GM06990 (cell line): ENCODE results near the gene DNAH10.

Experiments used
- DNase-seq: peaks from one replicate; pipeline ENCODE4 v3.0.0-alpha.2; 2011; ENCODE audit not compliant: insufficient read length; ENCODE audit errors: extremely low read depth
- H3K27me3 ChIP-seq: replicated peaks from 2 replicates; pipeline ENCODE4 v1.6.0; 2011; ENCODE audit warnings: low read length; ENCODE audit not compliant: control insufficient read depth, insufficient read depth
- H3K36me3 ChIP-seq: 2 replicates; pipeline ENCODE4 v1.5.1; 2011; ENCODE audit warnings: low read length; ENCODE audit not compliant: control insufficient read depth, insufficient read depth
- H3K4me3 ChIP-seq: replicated peaks from 2 replicates; pipeline ENCODE4 v1.5.1; 2011; ENCODE audit warnings: low read depth, mild to moderate bottlenecking, control low read depth, low read length
- CTCF ChIP-seq: IDR thresholded peaks from 2 replicates; pipeline ENCODE4 v1.5.1; 2011; ENCODE audit warnings: low read length, control low read depth, mild to moderate bottlenecking, inconsistent platforms; ENCODE audit not compliant: insufficient read depth, poor library complexity, severe bottlenecking

The DNAH10 gene

GRCh38 chr12:123941624-123942237 is 179.6 kb downstream of the DNAH10 start:
- no peak for TF ChIP-seq CTCF
- Histone ChIP-seq H3K36me3 (no peaks in the 10 kb centered on the region), H3K27me3 (no peaks in the 10 kb centered on the region), H3K4me3 (no peak overlapping the region)
- no peak for DNase-seq

GRCh38 chr12:123942238-123942653 is 180.1 kb downstream of the DNAH10 start:
- no peak for TF ChIP-seq CTCF
- Histone ChIP-seq H3K27me3 (no peaks in the 10 kb centered on the region), H3K36me3 (no peaks in the 10 kb centered on the region), H3K4me3 (no peak overlapping the region)
- no peak for DNase-seq

GRCh38 chr12:123942911-123943648 is 181.0 kb downstream of the DNAH10 start:
- H3K36me3 ChIP-seq = no peaks in the 10 kb centered on the region
- DNase-seq = no peak
- TF ChIP-seq CTCF = no peak
- no peaks in the 10 kb centered on the region for H3K27me3 ChIP-seq
- no peak overlapping the region for H3K4me3 ChIP-seq

- H3K4me3 ChIP-seq = no peak overlapping the region
- no peaks in the 10 kb centered on the region for H3K36me3 ChIP-seq
- no peak for TF ChIP-seq CTCF
- H3K27me3 ChIP-seq = no peaks in the 10 kb centered on the region
- no peak for DNase-seq
Observed at GRCh38 chr12:123943816-123944215, 181.7 kb downstream of the DNAH10 start.

- H3K36me3 ChIP-seq = no peaks in the 10 kb centered on the region
Observed at GRCh38 chr12:123944696-123945095, 182.6 kb downstream of the DNAH10 start.

More at GRCh38 chr12:123944696-123945095, 182.6 kb downstream of the DNAH10 start:
- no peak for DNase-seq
- TF ChIP-seq CTCF = no peak
- no peaks in the 10 kb centered on the region for H3K27me3 ChIP-seq
- H3K4me3 ChIP-seq = no peak overlapping the region
